Karpas-422 (cell line): ENCODE results near the gene TRIO. TPM values are rescaled to one million over a fixed set of nuclear protein-coding genes. Genes with fewer than 3 reads are reported as not detected.

Experiments
- DNase-seq: peaks from one replicate; pipeline ENCODE4 v3.0.0-alpha.2; 2015
- H2AFZ ChIP-seq: fragments of 200-600 bp; sonication (generic); 2 replicates; pipeline ENCODE4 v1.6.1; 2014; ENCODE audit warnings: antibody characterized with exemption, low read length, mixed read lengths
- H3K27ac ChIP-seq: fragments of 200-600 bp; sonication (generic); 2 replicates; pipeline ENCODE4 v1.5.1; 2014; ENCODE audit warnings: mild to moderate bottlenecking, low read length, moderate library complexity
- H3K27me3 ChIP-seq: fragments of 200-600 bp; sonication (generic); 2 replicates; pipeline ENCODE4 v1.6.1; 2014; ENCODE audit warnings: low read length, mixed read lengths
- H3K36me3 ChIP-seq: fragments of 200-600 bp; sonication (generic); 2 replicates; pipeline ENCODE4 v1.6.1; 2014; ENCODE audit warnings: low read length, mixed read lengths; ENCODE audit not compliant: insufficient read depth
- H3K4me1 ChIP-seq: fragments of 200-600 bp; sonication (generic); 2 replicates; pipeline ENCODE4 v1.6.1; 2014; ENCODE audit warnings: mild to moderate bottlenecking, low read length, mixed read lengths
- H3K4me2 ChIP-seq: fragments of 200-600 bp; sonication (generic); 2 replicates; pipeline ENCODE4 v1.6.1; 2014; ENCODE audit warnings: low read length, low read depth, mild to moderate bottlenecking; ENCODE audit not compliant: poor library complexity, severe bottlenecking
- H3K4me3 ChIP-seq: fragments of 200-600 bp; sonication (generic); 2 replicates; pipeline ENCODE4 v1.5.1; 2014; ENCODE audit warnings: mild to moderate bottlenecking, antibody characterized with exemption, low read length, mixed read lengths
- H3K79me2 ChIP-seq: fragments of 200-600 bp; sonication (generic); 2 replicates; pipeline ENCODE4 v1.6.1; 2014; ENCODE audit warnings: mild to moderate bottlenecking, low read length, mixed read lengths
- H3K9ac ChIP-seq: fragments of 200-600 bp; sonication (generic); 2 replicates; pipeline ENCODE4 v1.6.0; 2014; ENCODE audit warnings: low read length
- H3K9me2 ChIP-seq: fragments of 200-600 bp; sonication (generic), shearing (Covaris generic); replicated peaks from 2 replicates; pipeline ENCODE4 v1.6.0; 2014; ENCODE audit warnings: mild to moderate bottlenecking, low read length, moderate library complexity; ENCODE audit not compliant: insufficient read depth
- H3K9me3 ChIP-seq: fragments of 300-700, 200-600 bp; sonication (generic); 2 replicates; pipeline ENCODE4 v1.6.1; 2014; ENCODE audit warnings: low read length, mixed read lengths
- H4K20me1 ChIP-seq: fragments of 200-600 bp; sonication (generic); 2 replicates; pipeline ENCODE4 v1.6.1; 2014; ENCODE audit warnings: mild to moderate bottlenecking, antibody characterized with exemption, low read length, low read depth; ENCODE audit not compliant: insufficient read depth
- total RNA-seq: library from RNA; depleted of rRNA; stranded (reverse); fragments of >200 nt; shearing (Covaris generic); gene quantifications from 2 replicates; pipeline ENCODE4 v1.2.3, GENCODE V29; 2014; ENCODE audit warnings: low replicate concordance

TRIO gene
- total RNA-seq, 1 experiment from 2014 or later, result 0.04 TPM

DNA sequence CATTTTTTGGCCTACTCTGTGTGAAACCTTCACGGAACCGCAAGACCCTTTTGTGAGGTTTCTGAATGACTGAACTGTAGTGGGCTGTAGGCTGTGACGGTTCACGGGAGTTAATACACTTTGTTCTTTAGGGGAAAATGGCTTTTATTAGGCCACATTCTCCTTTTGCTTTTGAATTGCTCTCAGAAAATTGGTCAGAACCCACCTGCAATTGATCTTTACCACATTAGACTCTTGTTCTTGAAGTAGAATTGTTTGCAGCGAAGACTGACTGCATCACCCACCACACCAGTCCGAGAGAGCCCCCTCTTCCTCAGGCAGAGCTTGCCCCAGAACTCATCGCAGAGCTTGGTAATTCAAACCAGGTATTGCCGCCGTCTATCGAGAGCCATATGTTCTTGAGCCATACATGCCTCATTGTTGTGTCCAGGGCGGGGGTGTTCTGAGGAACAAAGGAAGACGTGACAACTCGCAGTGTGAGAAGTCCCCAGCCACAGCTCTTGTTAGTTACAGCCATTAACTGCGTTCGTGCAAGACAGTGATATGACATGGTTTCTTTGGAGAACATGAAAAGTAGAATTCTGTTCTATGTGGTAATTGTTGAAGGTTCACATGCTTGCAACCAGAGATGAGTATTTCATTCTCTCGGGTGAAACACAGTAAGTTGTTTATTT lies 272.0 kb downstream of the TRIO start:
- no peak overlapping the region for H3K4me2 ChIP-seq
- no peak overlapping the region for H3K9ac ChIP-seq
- no peaks in the 10 kb centered on the region for H3K9me3 ChIP-seq
- no peaks in the 10 kb centered on the region for H3K27me3 ChIP-seq
- no peaks in the 10 kb centered on the region for H3K79me2 ChIP-seq
- H3K36me3 ChIP-seq, result no peaks in the 10 kb centered on the region
- no peaks in the 10 kb centered on the region for H3K4me1 ChIP-seq
- H3K27ac ChIP-seq, result no peak overlapping the region
- H2AFZ ChIP-seq, result no peak overlapping the region
- H3K9me2 ChIP-seq, result no peaks in the 10 kb centered on the region
- H3K4me3 ChIP-seq, result no peak overlapping the region
- H4K20me1 ChIP-seq, result no peaks in the 10 kb centered on the region
- no peak for DNase-seq

DNA sequence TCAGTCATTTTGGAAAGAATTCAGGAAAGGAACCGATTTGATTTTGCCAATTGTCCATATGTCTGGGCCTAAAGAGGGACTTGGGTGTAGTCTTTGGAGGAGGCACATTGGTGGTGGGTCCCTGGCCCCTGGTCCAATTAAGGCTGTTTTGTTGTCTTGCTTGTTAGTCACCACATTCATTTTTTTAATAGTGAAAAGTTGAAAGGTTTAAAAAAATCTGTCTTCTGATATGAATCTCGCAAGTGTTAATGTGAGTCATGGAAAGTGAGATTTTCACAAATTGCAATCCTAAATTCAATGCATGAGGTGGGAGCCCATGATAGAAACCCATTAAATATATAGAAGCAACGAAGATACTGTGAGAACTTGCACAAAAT lies 272.5 kb downstream of the TRIO start:
- Histone ChIP-seq H2AFZ (no peak overlapping the region), H3K9ac (no peak overlapping the region), H3K9me2 (no peaks in the 10 kb centered on the region), H3K36me3 (no peaks in the 10 kb centered on the region), H3K4me1 (no peaks in the 10 kb centered on the region), H4K20me1 (no peaks in the 10 kb centered on the region), H3K9me3 (no peaks in the 10 kb centered on the region), H3K27me3 (no peaks in the 10 kb centered on the region), H3K4me2 (no peak overlapping the region), H3K27ac (no peak overlapping the region), H3K4me3 (no peak overlapping the region), H3K79me2 (no peaks in the 10 kb centered on the region)
- DNase-seq, result no peak

DNA sequence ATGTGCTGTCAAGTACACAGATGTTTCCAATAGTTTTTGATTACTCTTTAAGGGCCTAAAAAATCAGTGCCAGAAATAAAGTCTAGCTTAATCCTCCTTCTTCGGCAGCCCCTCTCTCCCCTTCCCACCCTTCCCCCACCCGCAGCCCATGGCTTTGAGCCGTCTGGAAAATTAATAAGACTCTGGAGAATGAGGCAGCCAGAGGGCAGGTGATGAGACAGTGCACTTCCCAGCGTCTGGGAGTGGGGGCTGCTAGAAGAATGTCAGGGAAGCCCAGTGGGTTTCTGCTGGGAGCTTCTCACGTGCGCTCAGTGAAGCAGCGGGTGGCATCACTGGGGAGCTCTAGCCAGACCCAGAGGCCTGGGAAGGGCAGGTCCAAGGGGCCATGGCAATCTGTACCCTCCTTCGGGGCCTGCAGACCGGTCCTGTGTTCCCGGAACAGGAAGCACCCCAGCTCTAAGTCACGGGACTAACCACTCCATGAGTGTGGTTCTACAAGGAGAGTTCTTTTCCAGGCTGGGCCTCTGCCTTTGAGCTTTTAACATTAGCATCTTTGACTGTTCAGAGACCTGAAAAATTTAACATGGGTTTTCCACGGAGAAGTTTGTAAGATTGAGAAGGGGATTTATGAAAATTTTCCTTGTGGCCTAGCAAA lies 273.6 kb downstream of the TRIO start:
- H3K4me2 ChIP-seq, result no peak overlapping the region
- no peak overlapping the region for H2AFZ ChIP-seq
- H3K27me3 ChIP-seq, result no peaks in the 10 kb centered on the region
- no peaks in the 10 kb centered on the region for H3K9me3 ChIP-seq
- no peaks in the 10 kb centered on the region for H4K20me1 ChIP-seq
- H3K9me2 ChIP-seq, result no peaks in the 10 kb centered on the region
- DNase-seq, result no peak
- no peak overlapping the region for H3K4me3 ChIP-seq
- no peaks in the 10 kb centered on the region for H3K79me2 ChIP-seq
- no peak overlapping the region for H3K27ac ChIP-seq
- no peaks in the 10 kb centered on the region for H3K4me1 ChIP-seq
- no peak overlapping the region for H3K9ac ChIP-seq
- H3K36me3 ChIP-seq, result no peaks in the 10 kb centered on the region

DNA sequence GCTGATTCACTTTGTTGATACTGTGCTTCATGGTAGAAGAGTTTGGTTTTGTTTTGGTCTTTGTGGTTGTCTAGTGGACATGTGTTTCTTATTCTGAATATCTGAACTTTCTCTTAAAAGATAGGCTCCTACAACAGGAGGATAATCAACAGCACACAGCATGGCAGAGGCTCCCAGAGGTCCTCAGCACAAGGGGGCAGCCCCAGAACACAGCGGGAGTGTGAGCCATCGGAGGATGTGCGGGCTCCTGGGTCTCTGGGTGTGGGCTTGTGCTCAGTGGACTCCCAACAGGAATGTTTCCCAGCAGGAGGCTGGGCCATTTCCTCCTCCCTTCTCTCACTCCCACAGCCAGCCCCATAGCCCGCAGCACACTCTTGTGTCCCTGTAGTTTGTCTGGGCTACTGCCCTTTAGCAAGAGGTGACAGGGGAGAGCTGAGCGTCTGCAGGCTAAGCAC lies 274.2 kb downstream of the TRIO start:
- no peak for DNase-seq
- H3K27ac ChIP-seq, result no peak overlapping the region
- no peaks in the 10 kb centered on the region for H3K9me3 ChIP-seq
- no peaks in the 10 kb centered on the region for H3K79me2 ChIP-seq
- H3K4me1 ChIP-seq, result no peaks in the 10 kb centered on the region
- H3K9me2 ChIP-seq, result no peaks in the 10 kb centered on the region
- H4K20me1 ChIP-seq, result no peaks in the 10 kb centered on the region
- no peaks in the 10 kb centered on the region for H3K27me3 ChIP-seq
- no peak overlapping the region for H2AFZ ChIP-seq
- H3K9ac ChIP-seq, result no peak overlapping the region
- H3K4me2 ChIP-seq, result no peak overlapping the region
- H3K36me3 ChIP-seq, result no peaks in the 10 kb centered on the region
- H3K4me3 ChIP-seq, result no peak overlapping the region

DNA sequence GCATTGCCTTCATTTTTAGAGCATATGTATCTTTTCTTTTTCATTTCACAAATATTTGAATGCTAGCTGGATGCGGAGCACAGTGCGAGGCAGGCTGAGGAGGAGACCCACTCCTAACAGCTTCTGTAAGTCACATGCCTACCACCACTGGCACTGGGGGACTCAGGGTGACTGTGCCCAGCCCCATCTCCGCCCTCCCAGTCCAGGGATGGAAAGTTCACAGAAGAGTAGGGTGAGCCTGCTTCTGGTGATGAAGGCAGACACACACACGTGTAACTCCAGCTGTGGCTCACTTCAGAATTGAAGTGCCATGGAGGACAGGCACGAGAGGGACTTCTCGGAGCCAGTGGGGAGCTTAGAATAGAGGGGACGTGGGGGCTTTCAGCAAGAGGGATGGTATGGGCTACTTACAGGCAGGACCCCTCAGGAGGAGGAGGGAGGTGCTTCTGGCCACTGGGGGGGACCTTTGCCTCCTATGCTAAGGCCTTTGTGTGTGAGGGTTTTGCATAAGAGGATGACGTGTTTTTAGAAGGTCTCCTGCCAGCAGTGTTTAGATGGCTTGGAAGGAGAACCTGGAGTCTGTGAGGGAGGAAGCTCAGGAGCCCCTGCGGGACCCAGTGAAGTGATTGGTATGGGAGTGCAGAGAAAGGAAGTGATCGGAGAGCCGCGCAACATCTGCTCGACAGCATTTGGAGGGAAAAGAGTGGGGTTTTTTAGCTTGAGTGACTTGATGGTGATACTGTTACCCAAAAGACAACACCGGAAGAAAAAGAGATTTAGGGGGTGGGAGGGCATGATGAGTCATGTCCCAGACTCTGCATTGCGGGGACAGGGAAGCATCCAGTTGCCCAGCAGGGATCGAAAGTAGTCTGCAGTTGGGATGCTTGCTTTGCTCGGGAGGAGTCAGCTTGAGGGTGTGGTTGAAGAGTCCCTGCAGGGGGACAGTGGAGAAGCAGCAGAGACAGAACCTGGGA lies 274.9 kb downstream of the TRIO start:
- no peak overlapping the region for H3K4me2 ChIP-seq
- H3K9me2 ChIP-seq, result no peaks in the 10 kb centered on the region
- no peak overlapping the region for H3K27ac ChIP-seq
- H3K4me3 ChIP-seq, result no peak overlapping the region
- no peaks in the 10 kb centered on the region for H3K27me3 ChIP-seq
- no peaks in the 10 kb centered on the region for H3K4me1 ChIP-seq
- H2AFZ ChIP-seq, result no peak overlapping the region
- H3K9me3 ChIP-seq, result no peaks in the 10 kb centered on the region
- DNase-seq, result no peak
- no peaks in the 10 kb centered on the region for H4K20me1 ChIP-seq
- no peak overlapping the region for H3K9ac ChIP-seq
- H3K36me3 ChIP-seq, result no peaks in the 10 kb centered on the region
- no peaks in the 10 kb centered on the region for H3K79me2 ChIP-seq

DNA sequence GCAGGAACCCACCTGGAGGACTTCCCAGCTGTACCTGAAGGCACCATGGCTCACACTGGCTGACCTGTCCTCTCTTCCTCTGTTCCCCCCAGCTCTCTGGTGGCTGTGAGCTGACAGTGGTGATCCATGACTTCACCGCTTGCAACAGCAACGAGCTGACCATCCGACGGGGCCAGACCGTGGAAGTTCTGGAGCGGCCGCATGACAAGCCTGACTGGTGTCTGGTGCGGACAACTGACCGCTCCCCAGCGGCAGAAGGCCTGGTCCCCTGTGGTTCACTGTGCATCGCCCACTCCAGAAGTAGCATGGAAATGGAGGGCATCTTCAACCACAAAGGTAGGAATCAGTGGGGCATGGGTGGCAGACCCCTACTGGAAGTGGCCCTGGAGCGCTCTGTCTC lies 276.5 kb downstream of the TRIO start:
- no peaks in the 10 kb centered on the region for H3K27me3 ChIP-seq
- H3K9me2 ChIP-seq, result no peaks in the 10 kb centered on the region
- H3K79me2 ChIP-seq, result no peaks in the 10 kb centered on the region
- H3K4me2 ChIP-seq, result no peak overlapping the region
- H2AFZ ChIP-seq, result no peak overlapping the region
- H3K4me1 ChIP-seq, result no peaks in the 10 kb centered on the region
- H3K27ac ChIP-seq, result no peak overlapping the region
- no peak overlapping the region for H3K4me3 ChIP-seq
- no peaks in the 10 kb centered on the region for H3K9me3 ChIP-seq
- H3K36me3 ChIP-seq, result no peaks in the 10 kb centered on the region
- no peak overlapping the region for H3K9ac ChIP-seq
- no peaks in the 10 kb centered on the region for H4K20me1 ChIP-seq
- DNase-seq, result no peak

DNA sequence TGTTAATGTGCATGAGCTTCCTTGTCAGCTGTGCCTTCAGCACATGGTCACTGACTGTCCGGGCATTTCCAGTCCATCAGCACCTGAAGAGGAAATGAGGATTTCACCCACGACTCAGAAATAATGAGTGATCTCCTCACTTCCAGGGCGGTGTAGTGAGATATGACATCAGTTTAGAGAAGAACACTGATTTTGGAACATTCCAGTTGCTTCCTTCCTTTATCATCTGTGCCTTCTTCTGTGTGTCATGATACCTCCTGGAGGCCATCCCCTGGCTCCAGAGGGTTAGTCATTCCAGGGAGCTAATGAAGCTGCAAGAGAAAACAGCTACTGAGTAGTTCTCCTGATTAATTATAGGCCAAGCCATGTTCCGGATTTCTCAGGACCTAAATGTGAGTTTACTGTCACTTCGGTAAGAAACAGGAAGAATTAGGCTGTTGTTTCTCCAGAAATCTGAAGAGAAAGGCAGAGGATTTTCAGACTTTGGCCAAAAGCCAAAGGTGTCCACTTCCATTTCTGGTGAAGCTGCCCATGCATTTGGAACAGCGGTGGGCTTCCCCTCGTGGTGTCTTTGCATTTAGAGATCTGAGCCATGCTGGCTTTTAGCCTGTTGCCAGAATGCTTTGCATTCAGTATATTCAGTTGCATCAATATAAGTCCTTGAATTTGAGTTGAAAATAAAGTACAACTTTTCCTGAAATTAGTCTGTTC lies 277.1 kb downstream of the TRIO start:
- H4K20me1 ChIP-seq, result no peaks in the 10 kb centered on the region
- no peaks in the 10 kb centered on the region for H3K27me3 ChIP-seq
- no peak overlapping the region for H3K27ac ChIP-seq
- H3K4me1 ChIP-seq, result no peaks in the 10 kb centered on the region
- H3K9me3 ChIP-seq, result no peaks in the 10 kb centered on the region
- no peak overlapping the region for H3K4me3 ChIP-seq
- DNase-seq, result no peak
- H3K9me2 ChIP-seq, result no peaks in the 10 kb centered on the region
- no peaks in the 10 kb centered on the region for H3K79me2 ChIP-seq
- H3K4me2 ChIP-seq, result no peak overlapping the region
- no peaks in the 10 kb centered on the region for H3K36me3 ChIP-seq
- no peak overlapping the region for H3K9ac ChIP-seq
- H2AFZ ChIP-seq, result no peak overlapping the region
